ENCODE measurements around the gene RALGAPA2.
"Not testable (repeated sequence)": the region's sequence is repeated elsewhere in the genome, so short reads cannot be mapped to it uniquely, and the experiment has no call there.

RALGAPA2 gene

DNA sequence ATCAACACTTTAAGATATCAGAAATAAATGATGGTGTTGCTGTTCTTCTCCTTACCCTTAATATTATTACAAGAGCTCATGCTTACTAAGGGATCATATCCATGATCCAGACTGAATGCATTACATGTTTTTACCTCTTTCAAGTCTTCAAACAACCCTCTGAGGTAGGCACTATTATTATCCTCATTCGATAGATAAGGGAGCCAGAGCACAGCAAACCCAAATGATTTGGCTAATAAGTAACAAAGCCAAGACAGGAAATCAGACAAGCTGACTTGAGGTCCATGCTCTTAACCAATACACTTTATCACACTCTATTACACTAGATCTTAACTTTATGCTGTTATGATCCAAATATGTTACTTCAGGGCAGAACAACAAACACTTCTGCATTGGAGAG is 145.9 kb downstream of the RALGAPA2 start:
- DNase-seq = no peak

- DNase-seq = no peak
Observed at GRCh38 chr20:20564279-20564678, 148.2 kb downstream of the RALGAPA2 start.

DNA sequence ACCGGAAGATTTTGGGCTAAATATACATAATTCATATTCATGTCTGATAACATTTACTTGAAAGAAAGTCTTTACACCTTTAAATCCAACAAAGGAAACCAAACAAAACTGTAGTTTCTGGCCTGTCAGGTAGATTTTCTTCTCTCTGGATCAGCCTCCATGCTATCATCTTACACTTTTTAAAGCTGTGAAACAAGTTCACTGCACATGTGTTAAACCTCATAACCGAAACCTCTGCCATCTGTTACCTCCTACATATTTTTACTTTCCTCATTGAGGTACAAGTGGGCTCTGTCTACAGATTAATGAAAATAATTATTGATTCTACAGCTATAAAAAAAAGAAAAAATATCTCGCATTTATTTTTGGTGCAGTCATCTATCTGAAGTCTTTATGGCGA is 149.9 kb downstream of the RALGAPA2 start:
- DNase-seq = no peak

DNA sequence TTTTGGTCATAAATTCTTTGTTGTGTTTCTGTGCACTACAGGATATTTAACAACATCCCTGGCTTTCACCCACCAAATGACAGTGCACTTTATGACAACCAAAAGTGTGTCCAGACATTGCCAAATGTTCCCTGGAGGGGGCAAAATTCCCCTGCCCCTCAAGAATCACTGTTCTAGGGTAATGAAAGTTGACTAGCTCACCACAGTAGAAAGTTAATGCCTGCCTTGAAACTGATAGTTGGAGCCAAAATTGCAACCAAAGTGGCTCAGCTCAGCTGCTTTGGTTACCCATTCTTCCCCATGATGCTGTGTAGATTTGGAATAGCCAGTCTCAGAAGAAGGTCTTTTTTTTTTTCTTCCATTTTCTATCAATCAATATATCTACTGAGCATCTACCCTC is 150.6 kb downstream of the RALGAPA2 start:
- no peak for DNase-seq

DNA sequence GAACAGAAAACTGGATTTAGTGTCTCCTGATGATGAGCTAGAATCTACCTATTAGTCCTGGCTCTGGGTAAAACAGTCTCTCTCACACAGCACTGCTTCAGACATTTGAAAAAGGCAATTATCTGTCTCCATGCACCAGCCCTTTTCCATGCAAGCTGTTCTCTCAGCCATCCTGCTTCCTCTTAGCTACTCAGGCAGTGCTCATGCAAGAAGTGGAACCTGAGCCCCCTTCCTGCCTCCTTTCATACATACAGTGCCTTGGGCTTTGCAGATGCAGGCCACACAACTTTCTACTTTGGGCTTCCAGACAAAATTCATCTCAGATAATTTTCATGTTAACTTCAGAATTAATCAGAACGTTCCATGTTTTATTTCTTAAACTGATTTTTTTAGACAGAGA is 151.3 kb downstream of the RALGAPA2 start:
- no peak for DNase-seq

GRCh38 chr20:20557406-20557805 is 155.0 kb downstream of the RALGAPA2 start:
- DNase-seq = no peak

- DNase-seq = no peak
Observed at GRCh38 chr20:20555838-20556237, 156.6 kb downstream of the RALGAPA2 start.

DNA sequence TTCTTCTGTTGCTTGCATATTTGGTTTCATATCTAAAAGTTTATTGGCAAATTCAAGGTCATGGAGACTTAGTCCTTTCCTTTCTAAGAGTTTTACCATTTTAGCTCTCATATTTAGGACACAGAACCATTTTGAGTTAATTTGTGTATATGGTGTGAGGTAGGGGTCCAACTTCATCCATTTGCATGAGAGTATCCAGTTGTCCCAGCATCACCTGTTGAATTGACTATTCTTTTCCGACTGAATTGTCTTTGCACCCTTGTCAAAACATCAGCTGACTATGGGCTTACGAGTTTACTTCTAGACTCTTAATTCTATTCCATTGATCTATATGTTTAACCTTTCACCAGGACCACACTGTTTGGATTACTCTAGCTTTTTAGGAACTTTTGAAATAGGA is 157.5 kb downstream of the RALGAPA2 start:
- DNase-seq = no peak

- DNase-seq = no peak
Observed at GRCh38 chr20:20553541-20553940, 158.9 kb downstream of the RALGAPA2 start.

GRCh38 chr20:20552076-20552475 is 160.4 kb downstream of the RALGAPA2 start:
- no peak for DNase-seq

- peak; percentile 67 for DNase-seq
Observed at GRCh38 chr20:20551409-20551808, 161.0 kb downstream of the RALGAPA2 start.

DNA sequence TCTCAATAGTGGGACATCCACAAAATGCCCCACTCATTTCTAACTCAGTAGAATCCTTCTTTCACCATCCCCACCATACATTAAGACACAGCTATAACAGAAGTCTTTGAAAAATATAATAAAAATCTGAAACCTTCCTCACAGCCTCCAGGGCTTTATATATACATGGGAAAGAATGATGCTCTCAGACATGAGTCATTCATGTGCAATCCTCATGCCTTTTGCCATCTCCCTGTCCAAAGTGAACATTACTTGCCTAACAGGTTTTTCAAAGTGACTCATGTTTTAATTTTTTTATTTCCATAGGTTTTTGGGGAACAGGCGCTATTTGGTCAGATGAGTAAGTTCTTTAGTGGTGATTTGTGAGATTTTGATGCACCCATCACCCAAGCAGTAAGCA is 162.7 kb downstream of the RALGAPA2 start:
- DNase-seq = no peak

DNA sequence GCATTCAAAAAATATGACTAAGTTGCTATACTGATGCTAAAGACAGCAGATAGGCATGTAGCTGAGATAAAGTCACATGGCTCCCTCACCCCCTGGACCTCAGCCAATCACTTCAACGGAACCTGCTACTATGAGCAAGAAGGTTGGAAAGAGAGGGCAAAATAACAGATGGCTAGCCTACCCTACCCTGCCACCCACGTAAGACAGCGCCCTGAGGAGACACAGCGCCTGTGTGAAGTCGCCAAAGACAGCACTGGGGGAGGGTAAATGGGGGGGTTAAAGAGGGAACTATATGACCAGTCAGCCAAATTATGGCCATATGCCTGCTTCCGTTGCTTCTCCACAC is 163.2 kb downstream of the RALGAPA2 start:
- DNase-seq = no peak

DNA sequence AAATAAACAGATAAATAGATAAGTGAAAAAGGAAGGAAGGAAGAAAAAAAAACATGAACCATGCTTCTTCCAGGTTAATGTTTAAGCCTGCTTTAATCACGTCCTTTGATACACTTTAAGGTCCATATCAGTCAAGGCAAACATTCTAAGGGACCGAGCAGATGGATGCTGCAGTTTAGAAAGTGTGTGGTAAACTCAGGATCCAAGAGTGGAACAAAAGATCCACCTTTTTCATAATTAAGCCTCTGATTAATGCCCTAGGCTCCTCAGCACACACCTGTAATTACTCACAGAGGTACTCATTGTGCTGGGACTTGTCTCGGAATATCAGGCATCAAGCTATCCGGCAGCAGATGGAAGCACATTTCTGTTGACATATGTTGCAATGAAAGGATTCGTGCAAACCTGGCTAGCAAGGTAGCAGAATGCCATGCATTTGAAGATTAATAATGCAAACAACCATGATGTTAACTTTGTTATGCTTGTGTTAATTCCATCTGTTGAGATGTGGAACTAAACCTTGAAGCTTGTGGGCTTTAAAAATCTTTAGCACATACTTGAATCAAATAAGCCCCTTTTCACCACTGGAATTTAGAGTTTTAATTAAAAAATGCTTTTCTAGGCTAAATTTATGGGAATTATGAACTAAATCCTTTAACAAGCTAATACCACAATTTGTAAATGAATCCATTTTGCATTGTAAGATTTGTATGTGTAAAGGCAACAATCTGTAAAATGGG is 163.7 kb downstream of the RALGAPA2 start:
- no peak for DNase-seq

DNA sequence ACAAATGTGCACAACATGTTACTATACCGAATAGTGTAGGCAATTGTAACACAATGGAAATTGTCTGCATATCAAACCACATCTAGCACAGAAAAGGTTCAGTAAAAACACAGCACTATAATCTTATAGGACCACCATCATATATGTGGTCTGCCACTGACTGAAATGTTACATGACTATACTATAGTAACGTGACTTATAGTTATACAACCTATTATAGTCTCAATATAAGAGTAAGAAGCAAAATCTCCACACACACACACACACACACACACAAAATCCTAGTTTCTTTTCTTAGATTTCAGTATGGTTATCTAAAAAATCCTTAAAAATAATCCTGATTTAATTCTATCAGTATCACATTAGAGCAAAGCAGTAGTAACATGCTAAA is 164.6 kb downstream of the RALGAPA2 start:
- no peak for DNase-seq

- no peak for DNase-seq
Observed at GRCh38 chr20:20547221-20547875, 165.1 kb downstream of the RALGAPA2 start.

GRCh38 chr20:20546402-20546801 is 166.0 kb downstream of the RALGAPA2 start:
- no peak for DNase-seq

- not testable (repeated sequence) for DNase-seq
Observed at GRCh38 chr20:20543348-20543747, 169.1 kb downstream of the RALGAPA2 start.

- DNase-seq = no peak
Observed at GRCh38 chr20:20536240-20536933, 176.1 kb downstream of the RALGAPA2 start.

DNA sequence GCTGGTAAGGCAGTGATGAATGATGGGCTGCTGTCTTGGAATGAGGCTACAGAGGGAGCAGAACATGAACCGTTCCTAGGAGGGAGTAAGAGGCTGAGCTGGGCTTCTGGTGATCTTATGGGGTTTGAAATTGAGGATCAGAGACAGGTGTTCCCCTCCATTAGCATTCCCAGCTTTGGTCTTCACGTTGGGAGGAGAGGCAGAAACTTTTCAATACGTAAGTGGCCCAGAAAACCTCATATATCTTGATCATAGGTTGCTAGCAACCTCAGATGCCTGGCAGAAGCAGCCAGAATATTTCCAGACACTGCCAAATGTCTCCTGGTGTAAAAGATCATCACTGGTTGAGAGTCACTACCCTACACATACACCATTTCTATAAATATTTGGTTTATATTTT is 177.4 kb downstream of the RALGAPA2 start:
- no peak for DNase-seq

GRCh38 chr20:20531283-20531682 is 181.2 kb downstream of the RALGAPA2 start:
- DNase-seq = no peak

DNA sequence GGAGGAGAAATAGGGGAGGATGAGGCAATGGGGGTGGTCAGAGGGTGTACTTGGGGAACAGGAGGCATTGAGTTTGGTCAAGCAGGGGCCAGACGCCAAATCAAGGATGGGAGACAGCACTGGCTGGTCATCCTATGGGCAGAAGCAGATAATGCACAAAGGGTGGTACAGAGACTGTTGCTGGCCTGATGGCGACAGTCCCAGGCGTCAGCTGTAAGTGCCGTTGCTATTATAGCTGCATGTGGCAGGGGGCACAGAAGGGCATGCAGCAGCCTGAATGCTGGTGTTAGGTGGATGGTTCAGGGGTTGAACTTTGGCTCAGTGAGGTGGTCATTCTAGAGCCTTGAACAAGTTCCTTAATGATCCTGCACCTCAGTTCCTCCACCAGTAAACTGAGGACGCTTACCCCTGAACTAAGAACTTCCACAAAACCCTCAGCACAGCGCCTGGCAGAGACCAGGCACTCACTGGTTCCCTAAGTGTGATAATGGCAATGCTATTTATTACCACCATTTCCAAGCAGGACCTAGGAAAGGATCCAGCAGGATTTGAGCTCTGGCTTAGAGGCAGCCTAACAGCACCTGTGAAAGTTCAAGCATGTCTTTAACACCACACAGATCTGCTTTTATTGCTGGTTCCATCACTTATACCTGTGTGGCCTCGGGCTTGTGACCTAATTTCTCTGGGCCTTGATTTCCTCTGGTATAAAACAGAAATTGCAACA is 181.9 kb downstream of the RALGAPA2 start:
- no peak for DNase-seq

GRCh38 chr20:20529597-20529996 is 182.8 kb downstream of the RALGAPA2 start:
- DNase-seq = no peak

DNA sequence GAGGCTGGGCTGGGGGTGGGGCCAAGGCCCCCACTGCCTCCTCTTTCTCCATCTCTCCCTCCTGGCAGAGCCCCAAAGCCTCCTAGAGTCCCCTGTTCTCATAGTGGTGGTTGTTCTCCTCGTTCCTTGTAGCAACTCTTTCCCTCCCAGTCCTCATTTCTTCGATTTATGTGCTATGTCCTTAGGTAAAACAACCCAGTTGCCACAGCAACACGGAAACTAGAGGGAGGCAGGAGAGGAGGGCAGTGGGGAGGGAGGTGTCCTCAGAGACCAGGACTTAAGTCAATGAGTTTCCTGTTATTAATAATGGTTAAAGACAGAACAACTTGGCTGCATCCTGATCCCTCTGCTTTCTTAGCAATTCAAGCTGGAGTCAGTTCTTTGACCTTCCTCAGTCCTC is 183.6 kb downstream of the RALGAPA2 start:
- DNase-seq = no peak

Data from NCI-H1436 treated with DMSO at 0.1 percent for 48 hours (cell line).